Sigmoid colon (tissue), 3 donors: ENCODE results near the gene FCRL6.

Source experiments
- CTCF ChIP-seq, 4 experiments: fragments of 450-650 bp in 3 of 4; fragments of 200-600 bp in 1 of 4; IDR thresholded peaks; one replicate each; pipeline ENCODE4 v1.5.1; 2016 to 2019; ENCODE audit warnings: antibody characterized with exemption in 4 of 4, mild to moderate bottlenecking in 3 of 4, moderate library complexity in 2 of 4
- POLR2A ChIP-seq, 2 donors: fragments of 450-650 bp; IDR thresholded peaks; one replicate each; pipeline ENCODE4 v1.6.1; 2016; ENCODE audit warnings: antibody characterized with exemption in 2 of 2, mild to moderate bottlenecking in 2 of 2, moderate library complexity in 2 of 2

- no peak for TF ChIP-seq CTCF (IDR thresholded peaks at IDR 0.05)
- no peak for TF ChIP-seq POLR2A (IDR thresholded peaks at IDR 0.05)
Measured at GRCh38 chr1:159756397-159756796, 45.8 kb upstream of the FCRL6 start.
